GM18951 (cell line): Measurements from ENCODE around the gene GDF7.
A peak's percentile ranks its signal among the peaks of the same experiment; 100 is the strongest.

Experiments used
- POLR2A ChIP-seq: IDR thresholded peaks from 4 replicates; pipeline ENCODE4 v1.6.1; 2011; ENCODE audit warnings: mild to moderate bottlenecking; ENCODE audit not compliant: insufficient read length, insufficient read depth; ENCODE audit errors: extremely low read depth
- in situ Hi-C: fragments of 300-500 bp; cut with MboI; formaldehyde crosslinking; loops from one replicate; pipeline ENCODE4 v1.12.0; 2022; ENCODE audit warnings: low sequenced_read_pairs, mixed read lengths, inconsistent platforms; ENCODE audit not compliant: unreplicated experiment

The GDF7 gene

GRCh38 chr2:20643060-20643459 lies 23.9 kb upstream of the GDF7 start:
- in situ Hi-C loops, result loop anchor here (5.0 kb wide), 1 partner anchor 201 kb away; no protein-coding TSS in a partner anchor
- no peak for TF ChIP-seq POLR2A

GRCh38 chr2:20643826-20644225 lies 23.1 kb upstream of the GDF7 start:
- in situ Hi-C loops, result loop anchor here (5.0 kb wide), 1 partner anchor 202 kb away; no protein-coding TSS in a partner anchor
- no peak for TF ChIP-seq POLR2A

- TF ChIP-seq POLR2A, result no peak
- in situ Hi-C loops, result no loop called here
Measured at GRCh38 chr2:20645301-20645701, 21.6 kb upstream of the GDF7 start.

GRCh38 chr2:20645761-20646160 lies 21.2 kb upstream of the GDF7 start:
- in situ Hi-C loops, result no loop called here
- TF ChIP-seq POLR2A, result no peak

GRCh38 chr2:20646446-20646845 lies 20.5 kb upstream of the GDF7 start:
- in situ Hi-C loops, result no loop called here
- no peak for TF ChIP-seq POLR2A

- in situ Hi-C loops, result no loop called here
- TF ChIP-seq POLR2A, result no peak
Measured at GRCh38 chr2:20647211-20647610, 19.7 kb upstream of the GDF7 start.

- in situ Hi-C loops, result no loop called here
- no peak for TF ChIP-seq POLR2A
Measured at GRCh38 chr2:20647738-20648137, 19.2 kb upstream of the GDF7 start.

- no peak for TF ChIP-seq POLR2A
- in situ Hi-C loops, result no loop called here
Measured at GRCh38 chr2:20648206-20648605, 18.7 kb upstream of the GDF7 start.

GRCh38 chr2:20648831-20649230 lies 18.1 kb upstream of the GDF7 start:
- no peak for TF ChIP-seq POLR2A
- in situ Hi-C loops, result no loop called here

- in situ Hi-C loops, result no loop called here
- no peak for TF ChIP-seq POLR2A
Measured at GRCh38 chr2:20649576-20649975, 17.4 kb upstream of the GDF7 start.

- in situ Hi-C loops, result no loop called here
Measured at GRCh38 chr2:20649976-20650375, 17.0 kb upstream of the GDF7 start.

GRCh38 chr2:20650393-20650876 lies 16.5 kb upstream of the GDF7 start:
- in situ Hi-C loops, result no loop called here
- no peak for TF ChIP-seq POLR2A

More at GRCh38 chr2:20649976-20650375, 17.0 kb upstream of the GDF7 start:
- no peak for TF ChIP-seq POLR2A

GRCh38 chr2:20650877-20651730 lies 15.8 kb upstream of the GDF7 start, which contains the start of gene HS1BP3:
TSS of gene HS1BP3 (minus strand) at chr2:20651098. CDS start at chr2:20651063, 35 bp downstream.
- in situ Hi-C loops, result no loop called here
- peak; percentile 83 for TF ChIP-seq POLR2A

GRCh38 chr2:20651731-20652099 lies 15.2 kb upstream of the GDF7 start:
- in situ Hi-C loops, result no loop called here
- no peak for TF ChIP-seq POLR2A
